ENCODE data around the gene TMEM72. TPM values are rescaled to one million over a fixed set of nuclear protein-coding genes. Genes with fewer than 3 reads are reported as not detected.

The TMEM72 gene
- total and polyA plus RNA-seq, 2 of the 13 experiments (the other 11 are each of a cell fraction or from before 2014, with no cell fraction given) = 0.04 TPM; not detected in 1

DNA sequence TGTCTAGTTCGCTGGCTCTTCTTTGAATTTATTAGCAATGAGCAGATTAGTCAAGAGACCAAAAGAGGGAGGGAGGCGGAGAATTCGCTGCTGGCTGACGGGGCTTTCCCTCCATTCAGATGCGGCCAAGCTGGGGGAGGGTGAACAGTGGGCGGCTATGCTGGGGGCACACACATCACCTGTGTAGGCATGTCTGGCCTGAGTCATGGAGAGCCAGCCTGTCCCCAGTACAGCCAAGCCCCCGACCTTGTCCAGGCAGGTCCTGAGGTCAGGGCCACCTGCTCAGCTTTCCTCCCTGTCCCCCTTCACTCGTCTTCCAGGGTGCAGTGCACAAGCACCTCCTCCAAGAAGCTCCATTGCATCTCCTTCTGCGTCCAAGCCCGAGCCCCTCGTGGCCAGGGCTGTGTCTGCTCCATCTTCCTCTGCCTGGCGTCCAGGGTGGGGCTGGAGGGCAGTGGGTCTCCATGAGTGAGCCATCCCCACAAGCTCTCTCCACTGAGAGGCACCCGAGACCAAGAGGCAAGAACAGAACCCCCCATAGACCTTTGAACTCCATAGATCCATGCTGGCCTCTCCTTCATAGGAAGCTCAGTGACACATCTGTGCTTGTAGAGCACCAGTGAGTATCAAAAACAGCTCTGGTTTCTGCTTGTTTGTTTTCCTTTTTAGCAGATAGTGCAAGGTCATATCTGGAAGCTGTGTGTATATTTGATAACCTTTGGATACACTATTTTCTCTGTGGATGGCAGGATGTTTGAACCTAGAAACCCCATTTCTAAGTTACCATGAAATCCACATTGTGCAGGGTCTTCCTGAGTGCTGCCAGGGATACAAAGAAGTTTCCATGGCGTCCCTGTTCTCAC lies 69.4 kb downstream of the TMEM72 start (continued):
- TF ChIP-seq MED8 (CRISPR knock-in tag; IDR thresholded peaks at IDR 0.05; ENCODE audit: insufficient replicate concordance) (peak; percentile 65), PPARG (CRISPR knock-in tag; conservative IDR thresholded peaks at IDR 0.05) (peak; percentile 91), TAF15 (IDR thresholded peaks at IDR 0.05; ENCODE audit: low read depth, low read length, poor library complexity, severe bottlenecking) (no peak), HMGA1 (CRISPR knock-in tag; conservative IDR thresholded peaks at IDR 0.05) (no peak), KDM1A (CRISPR knock-in tag; IDR thresholded peaks at IDR 0.05) (no peak; the same call in 1 of the 2 replicates), ZFYVE20 (CRISPR knock-in tag; IDR thresholded peaks at IDR 0.05; ENCODE audit: borderline replicate concordance, low read depth) (no peak), ZNF629 (CRISPR knock-in tag; conservative IDR thresholded peaks at IDR 0.05) (peak; percentile 61), RBAK (CRISPR knock-in tag; IDR thresholded peaks at IDR 0.05) (no peak), RFXANK (CRISPR knock-in tag; IDR thresholded peaks at IDR 0.05) (no peak), NCOA2 (CRISPR knock-in tag; IDR thresholded peaks at IDR 0.05) (peak; percentile 97), IKZF1 (IDR thresholded peaks at IDR 0.05) (no peak), ZBTB38 (CRISPR knock-in tag; IDR thresholded peaks at IDR 0.05) (peak; percentile 70), PCBP1 (IDR thresholded peaks at IDR 0.05; ENCODE audit: borderline replicate concordance, low read depth, low read length) (no peak), ZNF17 (CRISPR knock-in tag; IDR thresholded peaks at IDR 0.05) (no peak), HNF4G (IDR thresholded peaks at IDR 0.05; ENCODE audit: borderline replicate concordance, low read depth, low read length) (peak; percentile 91), HNF4G (CRISPR knock-in tag; IDR thresholded peaks at IDR 0.05; ENCODE audit: borderline replicate concordance, low read depth) (peak; percentile 97), KLF9 (CRISPR knock-in tag; IDR thresholded peaks at IDR 0.05; ENCODE audit: low read depth) (no peak), MEIS1 (CRISPR knock-in tag; IDR thresholded peaks at IDR 0.05; ENCODE audit: borderline replicate concordance) (peak; percentile 41; the same call in 1 of the 2 replicates), ZNF781 (CRISPR knock-in tag; IDR thresholded peaks at IDR 0.05; ENCODE audit: borderline replicate concordance, not compliant biosample characterization) (no peak), KAT7 (CRISPR knock-in tag; IDR thresholded peaks at IDR 0.05; ENCODE audit: borderline replicate concordance) (peak; percentile 12; the same call in 1 of the 2 replicates), NFRKB (IDR thresholded peaks at IDR 0.05) (no peak), ZMYM4 (CRISPR knock-in tag; IDR thresholded peaks at IDR 0.05) (peak; percentile 76), JDP2 (CRISPR knock-in tag; IDR thresholded peaks at IDR 0.05; ENCODE audit: borderline replicate concordance) (no peak), GABPB1 (CRISPR knock-in tag; IDR thresholded peaks at IDR 0.05) (peak; percentile 50; the same call in 1 of the 2 replicates)
- TF ChIP-seq, protein P1, sequence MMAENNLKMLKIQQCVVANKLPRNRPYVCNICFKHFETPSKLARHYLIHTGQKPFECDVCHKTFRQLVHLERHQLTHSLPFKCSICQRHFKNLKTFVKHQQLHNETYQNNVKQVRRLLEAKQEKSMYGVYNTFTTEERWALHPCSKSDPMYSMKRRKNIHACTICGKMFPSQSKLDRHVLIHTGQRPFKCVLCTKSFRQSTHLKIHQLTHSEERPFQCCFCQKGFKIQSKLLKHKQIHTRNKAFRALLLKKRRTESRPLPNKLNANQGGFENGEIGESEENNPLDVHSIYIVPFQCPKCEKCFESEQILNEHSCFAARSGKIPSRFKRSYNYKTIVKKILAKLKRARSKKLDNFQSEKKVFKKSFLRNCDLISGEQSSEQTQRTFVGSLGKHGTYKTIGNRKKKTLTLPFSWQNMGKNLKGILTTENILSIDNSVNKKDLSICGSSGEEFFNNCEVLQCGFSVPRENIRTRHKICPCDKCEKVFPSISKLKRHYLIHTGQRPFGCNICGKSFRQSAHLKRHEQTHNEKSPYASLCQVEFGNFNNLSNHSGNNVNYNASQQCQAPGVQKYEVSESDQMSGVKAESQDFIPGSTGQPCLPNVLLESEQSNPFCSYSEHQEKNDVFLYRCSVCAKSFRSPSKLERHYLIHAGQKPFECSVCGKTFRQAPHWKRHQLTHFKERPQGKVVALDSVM (CRISPR knock-in tag; IDR thresholded peaks at IDR 0.05) = peak; percentile 27; the same call in 1 of the 2 replicates
- TF ChIP-seq, protein P2, sequence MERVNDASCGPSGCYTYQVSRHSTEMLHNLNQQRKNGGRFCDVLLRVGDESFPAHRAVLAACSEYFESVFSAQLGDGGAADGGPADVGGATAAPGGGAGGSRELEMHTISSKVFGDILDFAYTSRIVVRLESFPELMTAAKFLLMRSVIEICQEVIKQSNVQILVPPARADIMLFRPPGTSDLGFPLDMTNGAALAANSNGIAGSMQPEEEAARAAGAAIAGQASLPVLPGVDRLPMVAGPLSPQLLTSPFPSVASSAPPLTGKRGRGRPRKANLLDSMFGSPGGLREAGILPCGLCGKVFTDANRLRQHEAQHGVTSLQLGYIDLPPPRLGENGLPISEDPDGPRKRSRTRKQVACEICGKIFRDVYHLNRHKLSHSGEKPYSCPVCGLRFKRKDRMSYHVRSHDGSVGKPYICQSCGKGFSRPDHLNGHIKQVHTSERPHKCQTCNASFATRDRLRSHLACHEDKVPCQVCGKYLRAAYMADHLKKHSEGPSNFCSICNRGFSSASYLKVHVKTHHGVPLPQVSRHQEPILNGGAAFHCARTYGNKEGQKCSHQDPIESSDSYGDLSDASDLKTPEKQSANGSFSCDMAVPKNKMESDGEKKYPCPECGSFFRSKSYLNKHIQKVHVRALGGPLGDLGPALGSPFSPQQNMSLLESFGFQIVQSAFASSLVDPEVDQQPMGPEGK (CRISPR knock-in tag; IDR thresholded peaks at IDR 0.05) = peak; percentile 57
- TF ChIP-seq, protein P3, sequence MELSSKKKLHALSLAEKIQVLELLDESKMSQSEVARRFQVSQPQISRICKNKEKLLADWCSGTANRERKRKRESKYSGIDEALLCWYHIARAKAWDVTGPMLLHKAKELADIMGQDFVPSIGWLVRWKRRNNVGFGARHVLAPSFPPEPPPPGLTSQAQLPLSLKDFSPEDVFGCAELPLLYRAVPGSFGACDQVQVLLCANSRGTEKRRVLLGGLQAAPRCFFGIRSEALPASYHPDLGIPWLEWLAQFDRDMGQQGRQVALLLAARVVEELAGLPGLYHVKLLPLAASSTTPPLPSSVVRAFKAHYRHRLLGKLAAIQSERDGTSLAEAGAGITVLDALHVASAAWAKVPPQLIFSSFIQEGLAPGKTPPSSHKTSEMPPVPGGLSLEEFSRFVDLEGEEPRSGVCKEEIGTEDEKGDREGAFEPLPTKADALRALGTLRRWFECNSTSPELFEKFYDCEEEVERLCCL (CRISPR knock-in tag; IDR thresholded peaks at IDR 0.05; ENCODE audit: borderline replicate concordance) = no peak
